ENCODE measurements around the gene GNB5. TPM values are rescaled to one million over a fixed set of nuclear protein-coding genes. Genes with fewer than 3 reads are reported as not detected.

The GNB5 gene
- total RNA-seq, 2 donors from 2014 or later = 26.8 to 38.8 TPM

- no peak overlapping the region for H3K27ac Mint-ChIP-seq
- DNase-seq (no peak), ATAC-seq (replicated peaks in 1 of 2) (no peak)
Observed at GRCh38 chr15:52078197-52078875, 112.9 kb downstream of the GNB5 start.

GRCh38 chr15:52076889-52077781 lies 114.1 kb downstream of the GNB5 start:
- DNase-seq (peak; percentile 34 to 43), ATAC-seq (replicated peaks in 1 of 2) (peak; percentile 84 to 92)
- Mint-ChIP-seq H3K4me3 (no peak overlapping the region), H3K36me3 (ENCODE audit: insufficient read depth in 2 of 2) (no peaks in the 10 kb centered on the region), H3K27me3 (ENCODE audit: low read depth) (no peaks in the 10 kb centered on the region), H3K4me1 (ENCODE audit: low read depth) (peaks cover 25% of the 10 kb centered on the region), H3K9me3 (no peaks in the 10 kb centered on the region), H3K27ac (no peak overlapping the region)

More at GRCh38 chr15:52078197-52078875, 112.9 kb downstream of the GNB5 start:
- no peaks in the 10 kb centered on the region for H3K27me3 Mint-ChIP-seq (ENCODE audit: low read depth)
- H3K36me3 Mint-ChIP-seq (ENCODE audit: insufficient read depth in 2 of 2) = no peaks in the 10 kb centered on the region
- peaks cover 37% of the 10 kb centered on the region for H3K4me1 Mint-ChIP-seq (ENCODE audit: low read depth)
- H3K4me3 Mint-ChIP-seq = no peak overlapping the region
- no peaks in the 10 kb centered on the region for H3K9me3 Mint-ChIP-seq

DNA sequence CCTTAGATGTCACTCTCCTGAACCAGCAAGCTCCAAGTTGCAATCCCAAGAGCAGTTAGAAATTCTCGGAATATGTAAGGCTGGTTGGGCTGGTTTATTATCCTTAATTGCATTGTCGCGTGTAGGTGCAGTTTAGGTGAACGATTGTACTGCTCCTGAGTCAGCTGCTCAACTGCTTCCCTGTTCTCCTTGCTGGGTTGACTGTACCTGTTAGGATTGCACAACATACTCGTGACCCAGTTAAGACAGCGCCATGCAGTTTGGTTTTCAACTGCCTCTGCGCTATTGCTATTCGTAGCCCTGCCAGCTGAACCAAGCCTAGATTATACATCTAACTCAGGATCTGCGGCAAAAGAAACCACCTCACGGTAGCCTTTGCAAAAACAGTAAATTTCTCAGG lies 119.6 kb downstream of the GNB5 start:
- no peak overlapping the region for H3K27ac Mint-ChIP-seq
- H3K4me1 Mint-ChIP-seq (ENCODE audit: low read depth) = peaks cover 11% of the 10 kb centered on the region
- H3K27me3 Mint-ChIP-seq (ENCODE audit: low read depth) = no peaks in the 10 kb centered on the region
- peaks cover 0 to under 1% of the 10 kb centered on the region in 2 donors for H3K36me3 Mint-ChIP-seq (ENCODE audit: insufficient read depth in 2 of 2)
- no peaks in the 10 kb centered on the region for H3K9me3 Mint-ChIP-seq
- no peak overlapping the region for H3K4me3 Mint-ChIP-seq
- DNase-seq (no peak), ATAC-seq (replicated peaks in 1 of 2) (no peak)

DNA sequence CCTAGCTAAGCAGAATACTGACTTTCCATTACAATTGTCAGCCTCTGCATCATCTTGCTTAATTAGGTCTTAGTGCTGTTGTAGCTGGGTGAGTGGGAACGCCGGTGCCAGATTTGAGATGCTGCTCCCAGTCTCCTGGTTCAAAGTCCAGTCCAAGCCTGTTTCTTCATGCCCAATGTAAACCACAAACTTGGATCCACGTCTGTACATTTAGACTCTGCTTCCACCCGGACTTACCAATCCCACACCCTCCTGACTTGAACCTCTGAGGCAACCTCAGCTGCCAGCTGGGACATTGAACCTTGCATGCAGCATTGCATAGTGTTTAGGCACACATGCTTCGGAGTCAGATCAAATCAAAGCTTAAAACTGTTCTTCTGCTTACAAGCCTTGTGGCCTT lies 121.6 kb downstream of the GNB5 start:
- Mint-ChIP-seq H3K9me3 (no peaks in the 10 kb centered on the region), H3K4me3 (no peak overlapping the region), H3K27me3 (ENCODE audit: low read depth) (no peaks in the 10 kb centered on the region), H3K36me3 (ENCODE audit: insufficient read depth in 2 of 2) (peaks cover 2 to 3% of the 10 kb centered on the region in 2 donors), H3K4me1 (ENCODE audit: low read depth) (peaks cover 15% of the 10 kb centered on the region), H3K27ac (no peak overlapping the region)
- no peak for ATAC-seq (replicated peaks in 1 of 2)
- no peak for DNase-seq

- Mint-ChIP-seq H3K4me3 (no peak overlapping the region), H3K27me3 (ENCODE audit: low read depth) (no peaks in the 10 kb centered on the region), H3K4me1 (ENCODE audit: low read depth) (peaks cover 15% of the 10 kb centered on the region), H3K27ac (no peak overlapping the region), H3K9me3 (no peaks in the 10 kb centered on the region), H3K36me3 (ENCODE audit: insufficient read depth in 2 of 2) (peaks cover 5 to 12% of the 10 kb centered on the region in 2 donors)
- ATAC-seq (replicated peaks in 1 of 2) (no peak), DNase-seq (no peak)
Observed at GRCh38 chr15:52068004-52068615, 123.1 kb downstream of the GNB5 start.

DNA sequence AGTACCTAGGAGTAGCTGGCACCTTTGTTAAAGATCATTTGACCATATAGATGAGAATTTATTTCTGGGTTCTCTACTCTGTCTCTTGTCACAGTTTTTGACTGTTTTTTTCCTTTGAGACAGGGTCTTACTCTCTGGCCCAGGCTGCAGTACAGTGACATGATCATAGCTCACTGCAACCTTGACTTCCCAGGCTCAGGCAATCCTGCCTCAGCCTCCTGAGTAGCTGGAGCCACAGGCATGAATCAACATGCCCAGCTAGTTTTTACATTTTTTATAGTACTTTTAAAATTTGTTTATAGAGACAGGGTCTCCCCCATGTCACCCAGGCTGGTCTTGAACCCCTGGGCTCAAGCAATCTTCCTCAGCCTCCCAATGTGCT lies 123.7 kb downstream of the GNB5 start:
- Mint-ChIP-seq H3K27ac (no peak overlapping the region), H3K4me3 (no peak overlapping the region), H3K27me3 (ENCODE audit: low read depth) (no peaks in the 10 kb centered on the region), H3K9me3 (no peaks in the 10 kb centered on the region), H3K36me3 (ENCODE audit: insufficient read depth in 2 of 2) (peaks cover 5 to 13% of the 10 kb centered on the region in 2 donors), H3K4me1 (ENCODE audit: low read depth) (peaks cover 15% of the 10 kb centered on the region)
- DNase-seq = no peak
- peak in 1 of 2 donors; percentile 17 for ATAC-seq (replicated peaks in 1 of 2)

DNA sequence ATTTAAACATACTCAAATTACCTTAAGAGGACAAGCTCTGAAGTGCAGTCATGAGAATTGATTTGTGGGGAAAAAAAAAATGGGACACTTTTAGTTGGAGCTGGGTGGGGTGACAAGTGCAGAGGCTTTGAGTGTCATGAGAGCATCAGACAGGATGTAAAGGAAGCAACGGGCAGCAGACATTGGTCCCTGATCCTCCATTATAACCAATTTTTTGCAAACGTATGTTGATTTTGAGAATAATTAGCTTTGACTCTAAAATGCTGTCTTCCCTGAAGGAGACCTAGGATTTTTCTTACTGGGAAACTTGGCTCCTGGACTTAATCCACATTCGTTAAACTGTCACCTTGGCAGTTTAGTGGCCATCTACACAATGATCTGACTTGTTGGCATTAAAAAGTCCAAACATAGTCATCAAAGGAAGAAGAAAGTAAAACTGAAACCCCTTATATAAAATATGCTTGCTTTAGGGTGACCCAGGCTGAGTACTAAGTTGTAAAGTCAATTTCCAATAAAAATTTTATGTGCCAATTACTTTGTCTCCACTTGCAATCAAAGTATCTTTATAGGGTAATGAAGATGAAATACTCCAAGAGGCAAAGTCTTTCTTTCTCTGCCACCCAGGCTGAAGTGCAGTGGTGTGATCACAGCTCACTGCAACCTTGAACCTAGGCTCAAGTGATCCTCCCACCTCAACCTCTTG lies 124.2 kb downstream of the GNB5 start:
- Mint-ChIP-seq H3K27ac (peak overlapping the region; percentile 67), H3K27me3 (ENCODE audit: low read depth) (no peaks in the 10 kb centered on the region), H3K4me3 (no peak overlapping the region), H3K9me3 (no peaks in the 10 kb centered on the region), H3K36me3 (ENCODE audit: insufficient read depth in 2 of 2) (peaks cover 5 to 13% of the 10 kb centered on the region in 2 donors), H3K4me1 (ENCODE audit: low read depth) (peaks cover 15% of the 10 kb centered on the region)
- DNase-seq = no peak
- ATAC-seq (replicated peaks in 1 of 2) = peak; percentile 39 to 47

Other genes starting within 250 kb of the GNB5 start
- 10 to 100 TPM; 21.4 to 22.7 TPM for gene LEO1, start 219.6 kb downstream of the GNB5 start, total RNA-seq
- gene MAPK6, start 172.2 kb downstream of the GNB5 start, total RNA-seq = 10 to 100 TPM; 21.7 to 22.8 TPM
- under 1 TPM in 1 of 2 donors, not detected in 1; 0.31 TPM for gene BCL2L10, start 78.6 kb downstream of the GNB5 start, total RNA-seq
- gene MYO5C, start 104.4 kb upstream of the GNB5 start, total RNA-seq = 1 to 10 TPM in 1 of 2 donors, under 1 TPM in 1; 0.69 to 1.6 TPM